ENCODE measurements around the gene NCF2.
"Not testable (repeated sequence)": the region's sequence is repeated elsewhere in the genome, so short reads cannot be mapped to it uniquely, and the experiment has no call there.

NCF2 gene

GRCh38 chr1:183626236-183626635 lies 36.0 kb upstream of the NCF2 start:
- not testable (repeated sequence) for ATAC-seq (replicated peaks); H3K4me3 Mint-ChIP-seq; H3K27ac Mint-ChIP-seq; DNase-seq; H3K9me3 Mint-ChIP-seq; H3K27me3 Mint-ChIP-seq
- peaks cover 35 to 37% of the 10 kb centered on the region in 2 donors for H3K36me3 Mint-ChIP-seq
- peaks cover 21 to 44% of the 10 kb centered on the region in 2 donors for H3K4me1 Mint-ChIP-seq

- ATAC-seq (replicated peaks) (peak; percentile 96 to 97), DNase-seq (peak; percentile 35)
- H3K9me3 Mint-ChIP-seq, result no peaks in the 10 kb centered on the region
- H3K27ac Mint-ChIP-seq, result peak overlapping the region; percentile 57
- no peak overlapping the region for H3K4me3 Mint-ChIP-seq
- H3K36me3 Mint-ChIP-seq, result peaks cover 18 to 22% of the 10 kb centered on the region in 2 donors
- H3K27me3 Mint-ChIP-seq, result no peaks in the 10 kb centered on the region
- peaks cover 17 to 37% of the 10 kb centered on the region in 2 donors for H3K4me1 Mint-ChIP-seq
These were observed 32.9 kb upstream of the NCF2 start for GRCh38 chr1:183622884-183623785.

- no peaks in the 10 kb centered on the region for H3K27me3 Mint-ChIP-seq
- no peak overlapping the region for H3K4me3 Mint-ChIP-seq
- no peaks in the 10 kb centered on the region for H3K9me3 Mint-ChIP-seq
- peaks cover 17 to 21% of the 10 kb centered on the region in 2 donors for H3K36me3 Mint-ChIP-seq
- peak in 1 of 2 donors; percentile 52 for ATAC-seq (replicated peaks)
- H3K4me1 Mint-ChIP-seq, result peaks cover 17 to 37% of the 10 kb centered on the region in 2 donors
- peak overlapping the region; percentile 14 for H3K27ac Mint-ChIP-seq
- DNase-seq, result no peak
These were observed 31.8 kb upstream of the NCF2 start for GRCh38 chr1:183622013-183622412.

- Mint-ChIP-seq H3K4me3 (no peak overlapping the region), H3K4me1 (peaks cover 17 to 37% of the 10 kb centered on the region in 2 donors), H3K9me3 (no peaks in the 10 kb centered on the region), H3K36me3 (peaks cover 15 to 16% of the 10 kb centered on the region in 2 donors), H3K27ac (no peak overlapping the region), H3K27me3 (no peaks in the 10 kb centered on the region)
- DNase-seq (no peak), ATAC-seq (replicated peaks) (no peak)
These were observed 30.1 kb upstream of the NCF2 start for GRCh38 chr1:183620311-183620710.

GRCh38 chr1:183619781-183620180 lies 29.5 kb upstream of the NCF2 start:
- H3K27ac Mint-ChIP-seq, result no peak overlapping the region

GRCh38 chr1:183618202-183618601 lies 27.9 kb upstream of the NCF2 start:
- ATAC-seq (replicated peaks); H3K27ac Mint-ChIP-seq; H3K27me3 Mint-ChIP-seq; H3K9me3 Mint-ChIP-seq; DNase-seq; H3K4me3 Mint-ChIP-seq; H3K36me3 Mint-ChIP-seq: not testable (repeated sequence)
- H3K4me1 Mint-ChIP-seq, result peaks cover 13 to 25% of the 10 kb centered on the region in 2 donors

More at GRCh38 chr1:183619781-183620180, 29.5 kb upstream of the NCF2 start:
- Mint-ChIP-seq H3K4me1 (peaks cover 17 to 36% of the 10 kb centered on the region in 2 donors), H3K9me3 (no peaks in the 10 kb centered on the region), H3K4me3 (no peak overlapping the region), H3K27me3 (peaks cover 0 to 3% of the 10 kb centered on the region in 2 donors), H3K36me3 (peaks cover 14% of the 10 kb centered on the region in 2 donors)
- ATAC-seq (replicated peaks) (no peak), DNase-seq (no peak)

GRCh38 chr1:183612975-183613374 lies 22.7 kb upstream of the NCF2 start:
- not testable (repeated sequence) for ATAC-seq (replicated peaks); H3K27me3 Mint-ChIP-seq; H3K36me3 Mint-ChIP-seq; H3K9me3 Mint-ChIP-seq; DNase-seq; H3K4me3 Mint-ChIP-seq; H3K27ac Mint-ChIP-seq
- peaks cover 13 to 23% of the 10 kb centered on the region in 2 donors for H3K4me1 Mint-ChIP-seq

GRCh38 chr1:183612407-183612806 lies 22.1 kb upstream of the NCF2 start:
- no peak overlapping the region for H3K27ac Mint-ChIP-seq
- no peaks in the 10 kb centered on the region for H3K9me3 Mint-ChIP-seq
- H3K4me3 Mint-ChIP-seq, result no peak overlapping the region
- no peaks in the 10 kb centered on the region for H3K36me3 Mint-ChIP-seq
- no peak for DNase-seq
- ATAC-seq (replicated peaks), result no peak
- H3K4me1 Mint-ChIP-seq, result peaks cover 13 to 26% of the 10 kb centered on the region in 2 donors
- H3K27me3 Mint-ChIP-seq, result peaks cover 6 to 7% of the 10 kb centered on the region in 2 donors

- Mint-ChIP-seq H3K4me3 (no peak overlapping the region), H3K9me3 (no peaks in the 10 kb centered on the region), H3K4me1 (peaks cover 20 to 40% of the 10 kb centered on the region in 2 donors), H3K36me3 (no peaks in the 10 kb centered on the region), H3K27me3 (peaks cover 6 to 7% of the 10 kb centered on the region in 2 donors), H3K27ac (no peak overlapping the region)
- ATAC-seq (replicated peaks) (no peak), DNase-seq (no peak)
These were observed 20.8 kb upstream of the NCF2 start for GRCh38 chr1:183611021-183611420.

- DNase-seq (no peak), ATAC-seq (replicated peaks) (no peak)
- Mint-ChIP-seq H3K9me3 (no peaks in the 10 kb centered on the region), H3K4me1 (peaks cover 23 to 51% of the 10 kb centered on the region in 2 donors), H3K27ac (no peak overlapping the region), H3K27me3 (peaks cover 5 to 6% of the 10 kb centered on the region in 2 donors), H3K4me3 (no peak overlapping the region), H3K36me3 (no peaks in the 10 kb centered on the region)
These were observed 19.6 kb upstream of the NCF2 start for GRCh38 chr1:183609759-183610452.

GRCh38 chr1:183609313-183609712 lies 19.1 kb upstream of the NCF2 start:
- ATAC-seq (replicated peaks) (peak; percentile 74 to 77), DNase-seq (peak; percentile 43)
- Mint-ChIP-seq H3K4me3 (peak overlapping the region; percentile 59 to 74), H3K27ac (peak overlapping the region; percentile 95), H3K9me3 (peaks cover under 1% of the 10 kb centered on the region in 2 donors), H3K36me3 (peaks cover 2 to 5% of the 10 kb centered on the region in 2 donors), H3K4me1 (peaks cover 28 to 57% of the 10 kb centered on the region in 2 donors), H3K27me3 (peaks cover 0 to 6% of the 10 kb centered on the region in 2 donors)

- Mint-ChIP-seq H3K4me3 (peak overlapping the region; percentile 61 to 79), H3K27ac (peak overlapping the region; percentile 96), H3K27me3 (no peaks in the 10 kb centered on the region), H3K4me1 (peaks cover 41 to 75% of the 10 kb centered on the region in 2 donors), H3K36me3 (peaks cover 7 to 9% of the 10 kb centered on the region in 2 donors), H3K9me3 (peaks cover 4% of the 10 kb centered on the region in 2 donors)
- DNase-seq (no peak), ATAC-seq (replicated peaks) (peak; percentile 62 to 73)
These were observed 17.2 kb upstream of the NCF2 start for GRCh38 chr1:183607322-183607980.

GRCh38 chr1:183605904-183606303 lies 15.6 kb upstream of the NCF2 start:
- H3K27me3 Mint-ChIP-seq, result no peaks in the 10 kb centered on the region
- H3K36me3 Mint-ChIP-seq, result peaks cover 7 to 9% of the 10 kb centered on the region in 2 donors
- peaks cover 4 to 7% of the 10 kb centered on the region in 2 donors for H3K9me3 Mint-ChIP-seq
- DNase-seq (no peak), ATAC-seq (replicated peaks) (no peak)
- H3K27ac Mint-ChIP-seq, result peak overlapping the region; percentile 25
- peaks cover 40 to 86% of the 10 kb centered on the region in 2 donors for H3K4me1 Mint-ChIP-seq
- no peak overlapping the region for H3K4me3 Mint-ChIP-seq

GRCh38 chr1:183604815-183605214 lies 14.6 kb upstream of the NCF2 start:
- no peaks in the 10 kb centered on the region for H3K27me3 Mint-ChIP-seq
- peaks cover 4 to 7% of the 10 kb centered on the region in 2 donors for H3K9me3 Mint-ChIP-seq
- H3K36me3 Mint-ChIP-seq, result peaks cover 7 to 9% of the 10 kb centered on the region in 2 donors
- no peak for ATAC-seq (replicated peaks)
- DNase-seq, result no peak
- H3K4me3 Mint-ChIP-seq, result peak overlapping the region in 1 of 2 donors; percentile 72
- H3K4me1 Mint-ChIP-seq, result peaks cover 40 to 82% of the 10 kb centered on the region in 2 donors
- H3K27ac Mint-ChIP-seq, result peak overlapping the region; percentile 92
